Stimulated activated CD4-positive, alpha-beta T cell treated with anti-CD3 and anti-CD28 coated beads, Interleukin-2, amount 100 ng/mL, for 4 hours (primary cell): ENCODE results near the gene NOCT.
"Not testable (repeated sequence)": the region's sequence is repeated elsewhere in the genome, so short reads cannot be mapped to it uniquely, and the experiment has no call there.

ENCODE experiments used
- DNase-seq: peaks from one replicate; pipeline ENCODE4 v3.0.0-alpha.2; 2020; ENCODE audit warnings: low read depth

Gene NOCT

GRCh38 chr4:139015269-139015947 is at the start of gene NOCT:
TSS of gene NOCT (plus strand) at chr4:139015781. CDS start at chr4:139015982, 201 bp downstream.
- DNase-seq, result peak; percentile 90

GRCh38 chr4:138967313-138967712 is 48.3 kb upstream of the NOCT start:
- no peak for DNase-seq

- no peak for DNase-seq
Measured at GRCh38 chr4:138972956-138973801, 42.4 kb upstream of the NOCT start.

GRCh38 chr4:138975225-138975624 is 40.4 kb upstream of the NOCT start:
- DNase-seq, result no peak

- no peak for DNase-seq
Measured at GRCh38 chr4:138976526-138976925, 39.1 kb upstream of the NOCT start.

GRCh38 chr4:138977524-138977923 is 38.1 kb upstream of the NOCT start:
- no peak for DNase-seq

- no peak for DNase-seq
Measured at GRCh38 chr4:138978028-138978585, 37.5 kb upstream of the NOCT start.

- no peak for DNase-seq
Measured at GRCh38 chr4:138978600-138978999, 37.0 kb upstream of the NOCT start.

- no peak for DNase-seq
Measured at GRCh38 chr4:138979742-138980141, 35.8 kb upstream of the NOCT start.

GRCh38 chr4:138981930-138982390 is 33.6 kb upstream of the NOCT start:
- DNase-seq, result no peak

- no peak for DNase-seq
Measured at GRCh38 chr4:138982754-138983153, 32.8 kb upstream of the NOCT start.

- DNase-seq, result no peak
Measured at GRCh38 chr4:138983690-138984089, 31.9 kb upstream of the NOCT start.

- no peak for DNase-seq
Measured at GRCh38 chr4:138984647-138985046, 30.9 kb upstream of the NOCT start.

- DNase-seq, result no peak
Measured at GRCh38 chr4:138992676-138993075, 22.9 kb upstream of the NOCT start.

- no peak for DNase-seq
Measured at GRCh38 chr4:138996090-138996489, 19.5 kb upstream of the NOCT start.

GRCh38 chr4:138999666-139000065 is 15.9 kb upstream of the NOCT start:
- no peak for DNase-seq

- DNase-seq, result not testable (repeated sequence)
Measured at GRCh38 chr4:139000134-139000533, 15.4 kb upstream of the NOCT start.

GRCh38 chr4:139001430-139001829 is 14.2 kb upstream of the NOCT start:
- not testable (repeated sequence) for DNase-seq

- DNase-seq, result not testable (repeated sequence)
Measured at GRCh38 chr4:139003668-139004067, 11.9 kb upstream of the NOCT start.

- no peak for DNase-seq
Measured at GRCh38 chr4:139005774-139006173, 9.8 kb upstream of the NOCT start.

GRCh38 chr4:139007640-139008039 is 7.9 kb upstream of the NOCT start:
- no peak for DNase-seq

GRCh38 chr4:139008278-139008677 is 7.3 kb upstream of the NOCT start:
- not testable (repeated sequence) for DNase-seq

GRCh38 chr4:139009702-139010101 is 5.9 kb upstream of the NOCT start:
- no peak for DNase-seq
